Measurements from ENCODE around the gene KITLG.
"Not testable (repeated sequence)": the region's sequence is repeated elsewhere in the genome, so short reads cannot be mapped to it uniquely, and the experiment has no call there.

KITLG gene

DNA sequence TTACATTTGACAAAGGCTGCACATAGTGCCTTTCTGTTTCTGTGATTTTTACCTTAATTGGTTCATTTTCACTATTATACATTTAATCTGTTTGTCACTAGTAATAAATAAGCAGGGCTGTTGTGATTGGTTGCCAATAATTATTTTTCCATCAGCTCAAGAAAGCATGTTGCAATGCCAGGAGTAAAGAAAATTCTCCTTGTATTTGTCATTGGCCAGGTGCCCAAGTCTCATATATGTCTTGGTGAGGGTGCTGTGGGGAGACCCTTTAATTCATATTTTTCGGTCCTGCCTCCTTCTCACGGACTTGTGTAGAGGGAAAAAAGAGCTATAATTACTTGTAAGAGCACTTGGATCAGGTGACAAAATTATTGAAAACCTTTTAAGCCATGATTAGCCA is 108.0 kb downstream of the KITLG start:
- no peak for DNase-seq

DNA sequence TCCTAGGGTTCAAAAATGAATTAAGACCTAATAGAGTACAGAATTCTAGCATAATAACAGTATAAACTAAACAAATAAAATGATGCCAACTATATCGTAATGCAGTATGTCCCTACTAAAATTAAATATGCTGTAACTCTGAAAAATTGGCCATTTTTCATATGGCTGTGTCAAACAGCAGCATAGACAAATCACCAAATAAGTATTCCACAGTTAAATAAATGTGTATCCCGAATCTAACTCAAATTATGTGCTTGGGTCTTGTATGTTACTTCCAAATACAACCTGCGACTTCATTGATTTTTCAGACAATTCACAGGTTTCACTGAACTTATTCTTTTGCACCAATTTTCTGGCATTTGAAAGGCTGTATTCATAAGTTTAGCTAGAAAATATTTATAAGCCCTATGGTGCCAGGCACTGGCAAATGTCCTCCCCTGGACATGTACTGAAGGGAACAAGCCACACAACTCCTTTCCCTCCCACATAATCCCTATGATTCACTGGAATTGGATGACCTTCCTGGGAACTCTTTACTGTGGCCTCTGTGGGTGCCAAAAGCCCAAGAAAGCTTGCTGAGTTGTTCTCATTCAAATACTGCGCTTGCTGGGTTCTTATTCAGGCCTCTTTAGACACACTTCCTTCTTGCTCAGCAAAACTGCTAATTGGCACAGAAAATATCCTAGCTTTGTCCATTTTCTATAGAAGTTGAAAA is 108.8 kb downstream of the KITLG start:
- DNase-seq = no peak

DNA sequence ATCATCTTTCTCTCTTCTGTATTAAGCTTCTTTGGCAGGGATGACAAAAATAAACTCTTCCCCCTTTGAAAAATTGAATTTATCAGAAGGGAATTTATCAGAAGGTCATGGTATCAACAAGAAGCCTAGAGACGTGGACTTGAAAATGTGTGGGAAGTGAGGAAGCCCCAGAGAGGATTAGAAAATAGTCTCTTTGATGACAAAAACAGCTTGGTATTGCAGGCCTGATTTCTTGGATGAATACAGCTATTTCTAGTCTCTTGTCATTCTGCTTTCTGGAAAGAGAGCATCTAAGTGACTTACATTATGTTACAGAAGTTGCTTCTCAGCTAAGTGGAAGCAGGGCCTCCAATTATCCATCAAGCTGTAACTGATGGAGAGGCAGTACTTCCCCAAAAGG is 111.1 kb downstream of the KITLG start:
- DNase-seq = no peak

DNA sequence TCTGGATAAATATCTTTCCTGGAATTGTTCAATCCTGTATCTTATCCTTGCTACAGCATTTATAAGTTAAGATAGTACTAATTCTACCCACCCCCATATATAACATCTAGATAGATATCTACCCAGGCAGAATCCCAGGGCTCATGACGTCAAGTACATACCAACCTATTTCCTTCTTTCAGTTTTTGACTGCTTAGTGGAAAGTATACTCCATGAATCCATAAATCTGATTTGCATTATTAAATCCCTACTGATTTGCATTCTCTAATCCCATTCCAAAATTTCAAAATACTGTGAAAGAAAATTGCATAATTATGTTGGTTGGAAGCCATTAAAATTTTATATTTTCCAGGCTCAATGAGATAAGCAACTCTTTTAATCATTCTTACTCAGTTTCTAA is 111.7 kb downstream of the KITLG start:
- no peak for DNase-seq

DNA sequence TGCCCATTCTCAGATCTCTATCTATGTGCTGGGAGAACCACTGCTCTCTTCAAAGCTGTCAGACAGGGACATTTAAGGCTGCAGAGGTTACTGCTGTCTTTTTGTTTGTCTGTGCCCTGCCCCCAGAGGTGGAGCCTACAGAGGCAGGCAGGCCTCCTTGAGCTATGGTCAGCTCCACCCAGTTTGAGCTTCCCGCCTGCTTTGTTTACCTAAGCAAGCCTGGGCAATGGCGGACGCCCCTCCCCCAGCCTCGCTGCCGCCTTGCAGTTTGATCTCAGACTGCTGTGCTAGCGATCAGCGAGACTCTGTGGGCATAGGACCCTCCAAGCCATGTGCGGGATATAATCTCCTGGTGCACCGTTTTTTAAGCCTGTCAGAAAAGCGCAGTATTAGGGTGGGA is 113.6 kb downstream of the KITLG start:
- not testable (repeated sequence) for DNase-seq

DNA sequence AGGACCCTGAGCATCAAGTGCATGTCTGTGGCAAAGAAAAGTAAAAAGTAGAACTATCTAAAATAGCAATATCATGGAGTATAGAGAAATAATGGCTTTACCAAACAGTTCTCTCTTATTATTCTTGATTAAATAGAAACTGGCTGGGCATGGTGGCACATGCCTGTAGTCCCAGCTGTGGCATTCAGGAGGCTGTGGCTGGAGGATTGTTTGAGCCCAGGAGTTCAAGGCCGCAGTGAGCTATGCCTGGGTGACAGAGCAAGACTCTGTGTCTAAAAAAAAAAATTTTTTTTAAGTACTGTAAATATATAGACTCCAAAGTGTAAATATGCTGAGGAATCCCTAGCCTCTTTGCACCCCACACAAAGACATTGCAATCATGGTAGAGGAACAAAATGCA is 121.9 kb downstream of the KITLG start:
- no peak for DNase-seq

DNA sequence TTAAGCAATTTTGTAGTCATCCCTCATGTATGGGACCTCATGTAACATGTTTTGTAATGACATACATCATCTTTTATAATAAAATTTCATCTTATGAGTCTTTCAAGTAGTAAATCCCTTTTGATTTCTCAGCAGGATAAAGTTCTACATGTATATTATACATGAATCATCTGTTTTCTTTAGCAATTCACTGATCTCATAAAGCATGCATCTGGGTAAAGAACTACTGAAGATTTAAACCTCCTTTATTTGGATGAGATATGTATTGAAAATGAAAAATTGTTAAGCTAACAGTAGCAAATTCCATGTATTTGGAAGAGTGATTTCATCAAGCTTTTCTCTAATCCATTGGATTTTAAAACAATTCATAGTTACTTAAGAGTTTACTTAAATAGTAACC is 126.9 kb downstream of the KITLG start:
- DNase-seq = no peak

DNA sequence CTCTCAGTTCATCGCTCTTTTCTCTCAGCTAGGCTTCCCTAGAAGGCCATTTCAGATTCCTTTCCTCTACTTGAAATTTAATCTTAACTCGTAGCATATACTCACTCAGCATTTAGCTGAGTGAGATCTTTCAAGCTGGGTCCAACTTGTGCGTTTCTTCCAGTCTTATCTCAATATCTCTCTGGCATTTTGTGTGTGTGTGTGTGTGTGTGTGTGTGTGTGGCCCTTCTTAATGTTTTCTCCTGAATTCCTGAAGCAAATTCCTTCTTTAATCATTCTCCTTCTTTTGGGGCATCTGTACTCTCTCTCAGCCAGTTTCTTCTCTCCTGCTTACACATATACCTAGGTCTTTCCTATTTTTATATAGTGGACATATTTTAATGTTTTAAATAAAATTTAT is 129.1 kb downstream of the KITLG start:
- no peak for DNase-seq

DNA sequence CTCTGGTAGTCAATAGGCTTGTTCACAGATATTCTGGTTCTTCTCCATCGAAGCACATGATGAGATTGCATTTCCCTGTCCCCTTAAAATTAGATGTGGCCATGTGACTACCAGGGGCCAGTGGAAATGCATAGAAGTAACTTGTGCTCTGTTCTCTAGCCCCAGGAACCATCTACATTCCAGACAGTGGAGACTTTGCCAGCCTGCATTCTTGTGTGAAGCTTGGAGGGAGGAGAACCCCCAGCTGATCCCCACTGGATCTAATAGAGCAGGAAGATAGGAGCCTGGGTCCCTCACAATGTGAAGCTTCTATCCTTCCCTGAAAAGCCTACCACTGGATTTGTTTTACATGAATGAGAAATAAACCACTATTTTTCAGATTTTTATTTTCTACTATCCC is 130.1 kb downstream of the KITLG start:
- no peak for DNase-seq

DNA sequence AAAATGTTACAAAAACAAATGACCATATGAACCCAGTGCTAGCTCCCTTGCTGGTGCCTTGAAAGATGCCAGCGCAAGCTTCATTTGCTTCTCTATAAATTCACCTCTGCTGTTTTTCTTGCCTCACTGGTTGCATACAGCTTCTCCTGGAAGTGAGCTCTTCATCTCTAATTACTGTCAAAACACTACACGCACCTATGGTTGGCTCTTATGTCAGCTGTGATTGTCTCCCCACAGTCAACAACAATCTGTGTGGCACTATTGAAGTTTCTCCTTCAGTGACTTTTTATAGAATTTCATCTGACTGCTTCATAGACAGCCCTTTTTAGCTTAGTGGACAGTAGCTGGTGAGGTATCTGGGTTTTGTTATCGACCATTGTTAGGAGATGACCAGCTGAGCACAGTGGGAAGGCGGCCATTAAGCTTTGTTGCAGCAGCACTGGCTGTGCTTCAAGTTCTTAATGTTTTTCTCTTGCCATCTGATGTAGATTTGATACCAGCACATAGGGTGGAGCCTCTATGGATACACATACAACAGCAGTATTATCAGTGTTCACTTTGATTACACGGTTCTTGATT is 131.8 kb downstream of the KITLG start:
- no peak for DNase-seq

DNA sequence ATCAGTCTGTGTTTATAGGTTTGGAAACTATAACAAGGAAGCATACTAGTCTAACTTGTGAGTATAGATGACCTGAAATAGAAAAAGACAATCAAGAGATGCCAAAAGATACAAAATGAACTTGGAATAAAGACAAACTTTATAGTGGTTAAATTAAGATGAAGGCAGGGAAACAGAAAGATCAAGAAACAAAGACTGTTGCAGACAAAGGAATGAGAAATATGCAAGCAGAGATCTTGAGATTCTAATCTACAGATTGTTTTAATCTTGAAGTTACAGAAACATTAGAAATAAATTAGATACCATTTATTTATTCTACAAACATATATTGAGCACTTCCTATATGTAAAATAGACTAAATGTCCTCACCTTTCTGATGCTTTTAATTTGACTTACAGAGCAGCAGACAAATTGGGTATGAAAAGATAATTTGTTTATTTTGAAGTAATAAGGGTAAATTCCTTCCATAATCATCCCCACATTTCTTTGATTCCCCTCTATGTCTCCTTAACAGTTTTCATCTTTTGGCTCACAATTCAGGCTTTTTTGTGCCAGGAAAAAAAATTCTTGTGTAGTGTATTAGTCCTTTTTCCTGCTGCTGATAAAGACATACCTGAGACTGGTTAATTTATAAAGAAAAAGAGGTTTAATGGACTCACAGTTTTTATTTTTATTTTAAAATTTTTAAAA is 134.4 kb downstream of the KITLG start:
- DNase-seq = no peak

DNA sequence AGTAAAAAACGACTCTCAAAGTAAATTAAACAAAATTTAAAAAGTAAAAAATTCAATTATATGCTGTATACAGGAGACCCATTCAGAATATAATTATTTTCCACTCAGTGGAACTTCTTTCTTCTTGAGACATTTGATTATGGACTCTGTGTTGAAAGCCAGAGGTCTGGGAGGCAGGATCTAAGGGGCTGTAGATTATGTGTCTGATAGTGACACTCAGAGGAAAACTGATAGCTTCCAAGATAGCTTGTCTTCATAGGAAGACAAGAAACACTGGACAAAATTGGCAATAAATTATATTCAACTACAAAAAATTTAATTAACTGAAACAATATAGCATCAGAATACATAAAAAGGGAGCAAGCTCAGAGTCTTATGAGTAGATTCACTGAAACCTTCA is 135.8 kb downstream of the KITLG start:
- no peak for DNase-seq
